RPMI8226 (cell line): ENCODE data around the gene ARHGEF11.

Experiments used
- DNase-seq: peaks from one replicate; pipeline ENCODE4 v3.0.0-alpha.2; 2015

Gene ARHGEF11

GRCh38 chr1:157044326-157044725 lies 1.2 kb downstream of the ARHGEF11 start:
- DNase-seq: no peak

DNA sequence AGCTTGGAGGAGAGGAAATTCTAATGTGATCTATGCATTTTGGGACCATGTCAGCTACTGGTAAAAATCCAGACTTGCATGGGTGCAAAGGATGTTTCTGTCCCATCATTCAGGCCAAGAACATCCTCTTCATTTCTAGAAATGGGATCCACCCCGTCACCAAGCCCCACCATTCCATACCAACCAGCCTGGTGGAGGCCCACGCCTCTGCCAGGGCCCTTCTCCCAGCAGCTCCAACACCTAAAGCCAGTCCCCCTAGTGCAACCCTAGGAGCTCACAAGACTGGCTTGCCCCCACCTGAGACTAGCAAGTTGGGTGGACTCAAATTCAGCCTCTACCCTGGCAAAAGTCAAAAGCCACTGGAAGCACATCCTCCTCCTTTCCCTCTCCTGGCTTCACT lies 1.9 kb downstream of the ARHGEF11 start:
- DNase-seq: no peak

DNA sequence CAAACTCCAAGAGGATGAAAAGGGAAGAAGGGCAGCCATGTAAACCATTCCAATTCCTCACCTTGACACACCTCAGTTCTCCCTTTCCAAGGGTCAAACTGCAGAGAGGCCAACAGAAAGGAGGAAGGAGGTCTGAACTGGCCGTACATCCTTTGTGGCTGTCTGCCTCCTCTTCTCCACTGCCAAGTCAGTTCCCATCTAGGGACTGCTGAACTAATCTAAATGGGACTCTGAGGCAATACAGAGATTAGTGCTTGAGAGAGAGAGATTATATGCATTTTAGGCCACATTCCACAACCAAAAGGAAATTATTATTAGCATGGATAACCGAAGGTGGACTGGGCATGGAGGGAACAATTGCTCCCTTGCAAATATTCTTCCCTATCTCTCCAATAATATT lies 2.7 kb downstream of the ARHGEF11 start:
- DNase-seq: no peak

- DNase-seq: no peak
Observed at GRCh38 chr1:157040802-157041201, 4.7 kb downstream of the ARHGEF11 start.

DNA sequence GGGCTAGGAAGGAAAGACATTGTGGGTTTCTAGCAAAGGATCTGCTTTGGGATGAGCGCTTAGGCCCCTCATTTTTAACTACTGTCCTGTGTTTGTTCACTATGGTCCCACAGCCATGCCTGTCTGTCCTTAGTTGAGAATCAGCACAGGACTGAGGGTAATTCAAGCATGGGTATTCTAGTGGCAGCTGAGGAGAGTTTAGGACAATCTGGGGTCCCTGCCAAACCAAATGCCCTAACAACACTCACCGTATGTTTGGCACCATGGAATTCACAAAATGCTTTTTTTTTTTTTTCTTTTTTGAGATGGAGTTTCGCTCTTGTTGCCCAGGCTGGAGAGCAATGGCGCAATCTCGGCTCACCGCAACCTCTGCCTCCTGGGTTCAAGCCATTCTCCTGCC lies 10.4 kb downstream of the ARHGEF11 start:
- no peak for DNase-seq

GRCh38 chr1:157034137-157034800 lies 11.3 kb downstream of the ARHGEF11 start:
- DNase-seq: no peak

- no peak for DNase-seq
Observed at GRCh38 chr1:157033357-157033876, 12.1 kb downstream of the ARHGEF11 start.

DNA sequence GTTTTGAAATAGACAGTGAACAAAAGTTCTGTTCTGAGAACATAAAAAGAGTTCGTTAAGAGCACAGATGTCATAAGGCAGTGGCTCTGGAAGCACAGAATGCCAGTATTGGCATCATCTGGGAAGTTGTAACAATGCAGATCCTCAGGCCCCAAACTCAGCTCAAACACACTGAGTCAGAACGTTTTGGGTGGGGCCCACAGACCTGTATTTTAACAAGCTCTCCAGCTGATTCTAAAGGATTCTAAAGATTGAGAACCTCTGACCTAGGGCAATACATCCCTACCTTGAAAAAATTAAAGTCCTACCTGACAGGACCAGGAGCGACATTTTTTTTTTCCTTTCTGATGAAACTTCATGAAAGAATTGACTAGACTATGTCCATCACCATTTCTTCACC lies 13.2 kb downstream of the ARHGEF11 start:
- DNase-seq: no peak

- no peak for DNase-seq
Observed at GRCh38 chr1:157030728-157031127, 14.8 kb downstream of the ARHGEF11 start.

GRCh38 chr1:157028674-157029073 lies 16.9 kb downstream of the ARHGEF11 start:
- DNase-seq: no peak

DNA sequence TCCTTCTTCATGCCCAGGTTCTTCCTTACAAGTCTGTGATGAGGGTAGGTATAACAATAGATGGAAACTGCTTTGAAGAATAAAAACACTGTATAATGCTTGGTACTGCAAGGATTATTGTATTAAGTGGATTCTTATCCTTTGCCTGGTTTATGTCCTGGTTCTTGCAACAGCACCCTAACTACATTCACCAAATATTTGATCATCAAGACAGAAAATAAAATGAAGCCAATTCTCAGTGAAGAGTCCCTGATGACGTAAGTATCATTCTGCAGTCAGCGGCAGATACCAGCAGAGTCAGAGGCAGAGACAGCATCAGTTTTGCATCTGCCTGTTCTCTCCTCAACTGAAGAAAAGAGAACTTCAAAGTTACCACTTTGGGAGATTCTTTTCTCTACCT lies 19.7 kb downstream of the ARHGEF11 start:
- DNase-seq: no peak

DNA sequence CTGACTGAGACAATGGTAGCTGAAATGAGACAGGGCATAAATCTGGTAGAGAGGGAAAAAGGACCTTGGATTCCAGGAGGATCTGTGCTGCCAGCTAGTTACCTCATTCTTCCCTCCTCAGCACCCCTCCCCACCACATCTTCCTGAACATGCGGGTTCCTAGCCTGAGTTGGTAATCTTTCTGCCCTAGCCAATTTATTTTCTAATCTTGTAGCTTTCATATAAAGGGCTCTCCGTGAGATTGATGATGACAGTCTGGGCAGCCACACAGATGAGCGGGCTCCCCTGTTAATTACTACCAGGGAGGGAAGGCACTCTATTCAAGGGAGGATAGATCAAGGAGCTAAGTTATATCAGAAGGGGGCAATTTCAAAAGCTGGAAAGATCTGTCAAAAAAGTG lies 20.2 kb downstream of the ARHGEF11 start:
- DNase-seq: no peak

DNA sequence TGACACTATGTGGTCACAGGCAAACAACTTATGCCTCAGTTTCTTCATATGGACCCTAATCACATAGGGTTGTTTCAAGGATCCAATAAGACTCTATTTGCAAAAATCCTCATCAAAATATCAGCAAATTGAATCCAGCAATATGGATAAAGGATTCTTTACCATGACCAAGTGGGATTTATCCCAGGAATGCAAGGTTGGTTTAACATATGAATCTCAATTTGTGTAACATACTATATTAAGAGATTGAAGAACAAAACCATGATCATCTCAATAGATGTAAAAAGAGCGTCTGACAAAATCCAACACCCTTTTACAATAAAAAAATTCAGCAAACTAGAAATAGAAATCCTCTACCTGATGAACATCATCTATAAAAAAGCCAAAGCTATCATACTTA lies 23.9 kb downstream of the ARHGEF11 start:
- DNase-seq: no peak

DNA sequence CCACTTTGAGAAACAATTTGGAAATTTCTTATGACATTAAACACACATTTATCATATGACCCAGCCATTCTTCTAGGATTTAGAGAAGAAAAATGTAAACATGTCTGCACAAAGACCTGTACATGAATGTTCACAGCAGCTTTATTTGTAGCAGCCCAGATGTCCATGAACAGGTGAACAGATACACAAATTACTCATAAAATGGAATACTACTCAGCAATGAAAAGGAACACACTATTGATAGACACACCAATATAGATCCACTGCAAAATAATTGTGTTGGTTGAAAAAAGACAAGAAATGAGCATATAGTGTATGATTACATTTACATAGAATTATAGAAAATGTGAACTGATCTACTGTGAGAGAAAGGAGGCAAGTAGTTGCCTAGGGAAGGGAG lies 26.1 kb downstream of the ARHGEF11 start:
- DNase-seq: no peak

DNA sequence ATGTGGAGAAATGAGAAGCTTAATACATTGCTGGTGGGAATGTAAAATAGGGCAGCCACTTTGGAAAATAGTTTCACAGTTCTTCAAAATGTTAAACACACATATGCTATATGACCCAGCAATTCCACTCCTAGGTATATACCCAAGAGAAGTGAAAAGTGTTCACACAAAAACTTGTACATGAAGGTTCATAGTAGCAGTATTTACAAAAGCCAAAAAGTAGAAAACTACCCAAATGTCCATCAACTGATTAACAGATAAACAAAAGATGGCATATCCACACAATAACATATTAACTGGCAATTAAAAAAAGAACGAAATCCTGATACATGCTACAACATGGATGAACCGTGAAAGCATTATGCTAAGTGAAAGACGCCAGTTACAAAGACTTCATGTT lies 33.7 kb downstream of the ARHGEF11 start:
- no peak for DNase-seq

- DNase-seq: no peak
Observed at GRCh38 chr1:157008502-157008901, 37.0 kb downstream of the ARHGEF11 start.

- no peak for DNase-seq
Observed at GRCh38 chr1:157007306-157007705, 38.2 kb downstream of the ARHGEF11 start.

- no peak for DNase-seq
Observed at GRCh38 chr1:157006676-157007075, 38.9 kb downstream of the ARHGEF11 start.

DNA sequence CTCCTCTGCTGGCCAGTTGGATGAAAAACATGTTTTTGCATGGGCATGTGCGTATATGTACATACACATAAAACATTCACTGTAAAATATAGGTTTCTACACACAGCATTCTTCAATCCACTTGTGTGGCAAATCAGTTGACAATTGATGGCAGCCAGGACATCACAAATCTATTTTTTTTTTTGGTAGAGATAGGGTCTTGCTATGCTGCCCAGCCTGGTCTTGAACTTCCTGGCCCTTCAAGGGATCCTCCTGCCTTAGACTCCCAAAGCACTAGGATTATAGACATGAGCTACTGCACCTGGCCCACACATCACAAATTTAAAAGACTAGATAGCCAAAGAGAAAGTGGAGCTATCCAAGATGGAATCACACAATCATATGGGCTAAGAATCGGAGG lies 39.6 kb downstream of the ARHGEF11 start:
- no peak for DNase-seq

DNA sequence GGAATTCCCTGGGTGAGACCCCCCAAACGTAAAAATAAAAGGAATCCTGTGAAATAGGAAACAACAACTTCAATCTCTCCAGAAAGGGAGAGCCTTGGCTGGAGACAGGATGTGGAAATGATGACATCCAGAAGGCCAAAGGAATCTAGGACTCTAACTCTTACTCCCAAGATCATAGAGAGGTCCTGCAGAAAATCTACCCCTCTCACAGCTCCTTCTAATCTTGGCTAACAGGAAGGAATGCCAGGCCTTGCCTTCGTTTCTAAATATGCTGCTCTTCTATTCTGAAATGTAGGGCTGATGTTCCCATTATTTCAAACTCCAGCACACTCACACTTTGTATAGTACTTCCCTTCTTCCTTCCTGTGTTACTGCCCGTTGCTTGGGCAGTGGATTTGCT lies 40.7 kb downstream of the ARHGEF11 start:
- no peak for DNase-seq

DNA sequence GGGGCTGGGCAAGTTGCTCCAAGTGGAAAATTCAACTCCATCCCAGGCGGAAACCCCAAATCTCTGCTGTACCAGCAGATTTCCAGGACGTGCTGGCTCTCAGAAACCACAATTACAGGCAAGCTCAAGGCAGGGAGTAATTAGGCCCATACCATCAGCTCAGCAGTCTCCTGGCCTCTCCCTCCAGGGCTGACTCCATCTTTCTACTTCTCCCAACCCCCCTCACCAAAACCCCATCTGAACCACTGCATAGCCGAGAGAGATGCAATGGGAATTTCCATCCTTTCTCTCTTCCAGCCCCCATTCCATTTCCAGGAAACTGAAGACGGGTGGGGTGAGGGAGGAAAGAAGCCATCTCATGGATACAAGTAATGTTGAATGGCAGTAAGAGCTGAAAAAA lies 41.2 kb downstream of the ARHGEF11 start:
- DNase-seq: no peak

- no peak for DNase-seq
Observed at GRCh38 chr1:157001304-157001703, 44.2 kb downstream of the ARHGEF11 start.

DNA sequence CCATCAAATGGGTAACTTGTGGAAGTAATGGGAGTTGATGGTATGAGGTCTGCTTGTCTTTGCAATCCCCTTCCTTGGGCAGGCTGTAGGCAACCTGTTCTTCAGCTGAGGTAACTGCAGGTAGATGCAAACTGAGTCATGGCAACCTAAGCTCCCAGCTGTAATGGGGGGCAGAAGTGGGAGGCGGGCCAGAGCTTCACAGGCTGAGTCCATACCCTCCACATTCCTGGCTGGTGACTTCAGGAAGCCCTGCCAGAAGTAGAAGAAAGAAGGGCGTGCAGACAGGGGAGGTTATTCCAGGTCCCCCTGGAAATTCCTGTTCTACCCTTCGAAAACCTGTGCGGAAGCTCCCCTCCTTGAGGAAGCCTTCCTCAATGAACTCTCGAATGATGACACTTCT lies 44.9 kb downstream of the ARHGEF11 start:
- DNase-seq: no peak

- no peak for DNase-seq
Observed at GRCh38 chr1:156999596-157000320, 45.8 kb downstream of the ARHGEF11 start.
